CD14-positive monocyte (primary cell): ENCODE data around the gene ADGRG1. TPM values are rescaled to one million over a fixed set of nuclear protein-coding genes. Genes with fewer than 3 reads are reported as not detected.

Experiments used
- DNase-seq, 3 donors: peaks; one replicate each; pipeline ENCODE4 v3.0.0-alpha.2; 2011 to 2022
- H2AFZ ChIP-seq: 2 replicates; pipeline ENCODE4 v1.6.0; 2012; ENCODE audit warnings: mild to moderate bottlenecking, low read depth, low read length, inconsistent platforms; ENCODE audit not compliant: insufficient read depth, poor library complexity, severe bottlenecking
- H3K27ac ChIP-seq, 2 donors: 1 replicate in 1 of 2; 2 replicates in 1 of 2; pipeline ENCODE4 v1.5.1; 2012 to 2013; ENCODE audit warnings: low read length in 2 of 2, control low read depth in 1 of 2, inconsistent platforms in 1 of 2, low read depth in 1 of 2, mild to moderate bottlenecking in 1 of 2
- H3K27me3 ChIP-seq, 2 donors: one replicate each; pipeline versions ENCODE4 v1.6.0 to v1.6.1; 2011 to 2013; ENCODE audit warnings: low read length in 2 of 2; ENCODE audit not compliant: control insufficient read depth in 2 of 2, insufficient read depth in 2 of 2
- H3K36me3 ChIP-seq, 2 donors: replicated peaks in 1 of 2; 1 replicate in 1 of 2; 2 replicates in 1 of 2; pipeline versions ENCODE4 v1.5.1 to v1.6.1; 2012 to 2013; ENCODE audit warnings: low read length in 2 of 2, control low read depth in 1 of 2, inconsistent platforms in 1 of 2, mild to moderate bottlenecking in 1 of 2; ENCODE audit not compliant: insufficient read depth in 2 of 2, control insufficient read depth in 1 of 2
- H3K4me1 ChIP-seq, 2 donors: 1 replicate in 1 of 2; 2 replicates in 1 of 2; pipeline versions ENCODE4 v1.5.1 to v1.6.1; 2012 to 2013; ENCODE audit warnings: low read length in 2 of 2, control low read depth in 1 of 2, inconsistent platforms in 1 of 2, mild to moderate bottlenecking in 1 of 2, moderate library complexity in 1 of 2; ENCODE audit not compliant: insufficient read depth in 2 of 2, control insufficient read depth in 1 of 2
- H3K4me2 ChIP-seq: replicated peaks from 2 replicates; pipeline ENCODE3; 2012; ENCODE audit warnings: low read length, moderate library complexity, mild to moderate bottlenecking; ENCODE audit not compliant: poor library complexity, severe bottlenecking; ENCODE audit errors: extremely low read depth
- H3K4me3 ChIP-seq, 3 experiments: fragments of 200-600 bp in 1 of 3; sonication (generic) in 1 of 3; replicated peaks in 1 of 3; 1 replicate in 2 of 3; 2 replicates in 1 of 3; pipeline ENCODE4 v1.5.1; 2011 to 2013; ENCODE audit warnings: low read length in 3 of 3, mild to moderate bottlenecking in 3 of 3, control low read depth in 2 of 3, low read depth in 2 of 3, inconsistent platforms in 1 of 3, moderate library complexity in 1 of 3
- H3K79me2 ChIP-seq: 2 replicates; pipeline ENCODE4 v1.6.0; 2012; ENCODE audit warnings: mild to moderate bottlenecking, control low read depth, inconsistent platforms, low read length, moderate library complexity; ENCODE audit not compliant: insufficient read depth
- H3K9ac ChIP-seq: 2 replicates; pipeline ENCODE4 v1.6.0; 2017; ENCODE audit warnings: low read length, mild to moderate bottlenecking; ENCODE audit not compliant: insufficient read depth, poor library complexity, severe bottlenecking
- H3K9me3 ChIP-seq, 2 donors: replicated peaks in 1 of 2; 1 replicate in 1 of 2; 2 replicates in 1 of 2; pipeline versions ENCODE4 v1.5.1 to v1.6.1; 2012 to 2013; ENCODE audit warnings: low read length in 2 of 2, control low read depth in 1 of 2; ENCODE audit not compliant: control insufficient read depth in 1 of 2, insufficient read depth in 1 of 2
- H4K20me1 ChIP-seq: 2 replicates; pipeline ENCODE4 v1.6.0; 2012; ENCODE audit warnings: mild to moderate bottlenecking, low read length, control low read depth, moderate library complexity; ENCODE audit not compliant: insufficient read depth
- H3K27ac Mint-ChIP-seq, 7 donors: one replicate each; pipeline ENCODE4 v1.8.0; 2020; ENCODE audit warnings: mild to moderate bottlenecking in 7 of 7, mixed read lengths in 7 of 7, moderate library complexity in 6 of 7, inconsistent platforms in 2 of 7
- H3K27me3 Mint-ChIP-seq, 3 donors: one replicate each; pipeline ENCODE4 v1.8.0; 2021 to 2022; ENCODE audit warnings: low read depth in 3 of 3, mild to moderate bottlenecking in 3 of 3, mixed read lengths in 3 of 3, moderate library complexity in 3 of 3, inconsistent platforms in 1 of 3
- H3K36me3 Mint-ChIP-seq, 2 donors: one replicate each; pipeline ENCODE4 v1.8.0; 2020; ENCODE audit warnings: mixed read lengths in 2 of 2, inconsistent platforms in 1 of 2, mild to moderate bottlenecking in 1 of 2
- H3K4me1 Mint-ChIP-seq: one replicate; pipeline ENCODE4 v1.8.0; 2020; ENCODE audit warnings: mild to moderate bottlenecking, mixed read lengths
- H3K4me3 Mint-ChIP-seq, 2 donors: one replicate each; pipeline ENCODE4 v1.8.0; 2020; ENCODE audit warnings: mild to moderate bottlenecking in 2 of 2, mixed read lengths in 2 of 2, moderate library complexity in 1 of 2
- H3K9me3 Mint-ChIP-seq, 7 donors: one replicate each; pipeline ENCODE4 v1.8.0; 2020 to 2022; ENCODE audit warnings: mixed read lengths in 7 of 7, mild to moderate bottlenecking in 6 of 7, moderate library complexity in 6 of 7, inconsistent platforms in 2 of 7
- WGBS: methylation state at CpG from one replicate; pipeline ENCODE4 v1.1.5; 2013; ENCODE audit warnings: missing lambda C conversion rate; ENCODE audit not compliant: insufficient coverage; 5-methylcytosine and 5-hydroxymethylcytosine counted together
- intact Hi-C, 2 donors: fragments of 100-400 bp; cut with micrococcal nuclease; formaldehyde crosslinking; loops; one replicate each; pipeline versions ENCODE4 v1.15.0 to v1.15.1; 2023
- polyA plus RNA-seq, 3 donors: library from polyadenylated mRNA; depleted of rRNA in 1 of 3; unstranded in 2 of 3; stranded (reverse) in 1 of 3; fragments of 300-500 nt in 2 of 3; fragments of >200 nt in 1 of 3; fragmentation: Illumina TruSeq in 2 of 3; gene quantifications; 1 replicate in 2 of 3; 2 replicates in 1 of 3; pipeline ENCODE4 v1.2.3, GENCODE V29; 2012 to 2021
- TF ChIP-seq, protein P1 (sequence below): fragments of 200-600 bp; IDR thresholded peaks from one replicate; pipeline ENCODE4 v1.8.0; 2022; ENCODE audit warnings: antibody characterized with exemption, mild to moderate bottlenecking

The ADGRG1 gene
- polyA plus RNA-seq, 3 donors: 0.07 to 0.39 (median 0.08) TPM

DNA sequence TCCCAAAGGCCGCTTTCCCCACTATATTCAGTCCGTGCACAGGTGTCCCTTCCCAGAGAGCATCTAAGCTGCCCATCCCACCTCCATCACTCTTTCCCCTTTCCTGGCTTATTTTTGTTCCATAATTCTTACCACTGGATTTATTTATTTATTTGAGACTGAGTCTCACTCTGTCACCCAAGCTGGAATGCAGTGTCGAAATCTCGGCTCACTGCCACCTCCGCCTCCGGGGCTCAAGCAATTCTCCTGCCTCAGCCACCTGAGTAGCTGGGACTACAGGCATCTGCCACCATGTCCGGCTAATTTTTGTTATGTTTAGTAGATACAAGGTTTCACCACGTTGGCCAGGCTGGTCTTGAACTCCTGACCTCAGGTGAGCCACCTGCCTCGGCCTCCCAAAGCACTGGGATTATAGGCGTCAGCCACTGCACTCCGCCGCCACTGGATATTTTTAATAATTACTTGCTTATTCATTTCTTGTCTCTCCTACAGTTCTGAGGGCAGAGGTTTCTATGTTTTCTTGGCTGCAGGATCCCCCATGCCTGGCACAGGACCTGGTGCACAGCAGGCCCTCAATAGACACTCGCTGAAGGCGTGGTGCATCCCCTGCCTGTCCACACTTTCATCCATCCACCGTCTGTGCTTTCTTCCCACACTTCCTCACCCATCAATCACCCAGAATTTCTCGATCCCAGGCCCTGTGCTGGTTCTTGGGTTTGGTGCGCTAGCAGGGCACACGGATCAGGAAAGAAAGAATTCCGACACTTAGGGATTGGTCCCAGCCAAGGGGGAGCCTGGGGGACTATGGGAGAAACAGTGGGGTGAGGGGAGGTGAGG is 9.9 kb upstream of the ADGRG1 start:
- TF ChIP-seq, protein P1, sequence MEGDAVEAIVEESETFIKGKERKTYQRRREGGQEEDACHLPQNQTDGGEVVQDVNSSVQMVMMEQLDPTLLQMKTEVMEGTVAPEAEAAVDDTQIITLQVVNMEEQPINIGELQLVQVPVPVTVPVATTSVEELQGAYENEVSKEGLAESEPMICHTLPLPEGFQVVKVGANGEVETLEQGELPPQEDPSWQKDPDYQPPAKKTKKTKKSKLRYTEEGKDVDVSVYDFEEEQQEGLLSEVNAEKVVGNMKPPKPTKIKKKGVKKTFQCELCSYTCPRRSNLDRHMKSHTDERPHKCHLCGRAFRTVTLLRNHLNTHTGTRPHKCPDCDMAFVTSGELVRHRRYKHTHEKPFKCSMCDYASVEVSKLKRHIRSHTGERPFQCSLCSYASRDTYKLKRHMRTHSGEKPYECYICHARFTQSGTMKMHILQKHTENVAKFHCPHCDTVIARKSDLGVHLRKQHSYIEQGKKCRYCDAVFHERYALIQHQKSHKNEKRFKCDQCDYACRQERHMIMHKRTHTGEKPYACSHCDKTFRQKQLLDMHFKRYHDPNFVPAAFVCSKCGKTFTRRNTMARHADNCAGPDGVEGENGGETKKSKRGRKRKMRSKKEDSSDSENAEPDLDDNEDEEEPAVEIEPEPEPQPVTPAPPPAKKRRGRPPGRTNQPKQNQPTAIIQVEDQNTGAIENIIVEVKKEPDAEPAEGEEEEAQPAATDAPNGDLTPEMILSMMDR: no peak
- Histone ChIP-seq H3K9ac (no peak overlapping the region), H3K4me2 (no peak overlapping the region), H3K27me3 (no peaks in the 10 kb centered on the region), H3K9me3 (no peaks in the 10 kb centered on the region), H2AFZ (no peak overlapping the region), H4K20me1 (no peaks in the 10 kb centered on the region), H3K79me2 (no peaks in the 10 kb centered on the region), H3K4me1 (no peaks in the 10 kb centered on the region), H3K4me3 (no peak overlapping the region), H3K27ac (no peak overlapping the region), H3K36me3 (no peaks in the 10 kb centered on the region)
- DNase-seq: no peak
- intact Hi-C loops: no loop called here
- peak overlapping the region in 1 of 7 donors; percentile 24 for H3K27ac Mint-ChIP-seq
- H3K4me1 Mint-ChIP-seq: no peaks in the 10 kb centered on the region
- 81% methylated on average over 13 of the region's 19 CpGs for WGBS
- H3K4me3 Mint-ChIP-seq: no peak overlapping the region
- no peaks in the 10 kb centered on the region for H3K9me3 Mint-ChIP-seq
- H3K36me3 Mint-ChIP-seq: no peaks in the 10 kb centered on the region
- peaks cover 0 to 6% (median 3%) of the 10 kb centered on the region in 3 donors for H3K27me3 Mint-ChIP-seq

DNA sequence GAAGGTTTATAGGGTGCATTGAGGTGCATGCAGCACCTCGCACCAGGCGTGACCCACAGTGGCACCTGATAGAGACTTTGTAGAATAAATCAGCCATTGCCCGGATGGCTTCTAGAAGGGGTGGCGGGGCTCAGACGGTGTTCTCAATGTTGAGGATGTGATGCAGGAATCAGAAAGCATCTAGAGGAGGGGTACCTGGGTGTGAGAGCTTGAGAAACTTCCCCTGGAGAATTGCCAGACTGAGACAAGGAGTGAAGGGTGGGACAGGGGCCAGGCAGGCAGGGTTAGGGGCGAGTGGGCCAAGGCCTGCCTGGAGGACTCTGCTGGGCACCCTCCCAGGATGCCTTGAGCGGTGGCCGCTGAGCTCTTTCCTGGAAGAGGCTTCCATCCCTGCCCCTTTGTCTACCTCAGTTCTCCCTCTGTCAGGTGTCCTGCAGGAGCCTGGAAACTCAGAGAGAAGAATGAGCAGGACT is 9.3 kb upstream of the ADGRG1 start:
- Histone ChIP-seq H3K4me1 (no peaks in the 10 kb centered on the region), H3K27me3 (no peaks in the 10 kb centered on the region), H3K4me2 (no peak overlapping the region), H3K4me3 (no peak overlapping the region), H3K27ac (no peak overlapping the region), H2AFZ (no peak overlapping the region), H3K9me3 (no peaks in the 10 kb centered on the region), H3K36me3 (no peaks in the 10 kb centered on the region), H3K79me2 (no peaks in the 10 kb centered on the region), H3K9ac (no peak overlapping the region), H4K20me1 (no peaks in the 10 kb centered on the region)
- DNase-seq: no peak
- Mint-ChIP-seq H3K27ac (no peak overlapping the region), H3K4me3 (peak overlapping the region in 1 of 2 donors; percentile 50), H3K4me1 (no peaks in the 10 kb centered on the region), H3K9me3 (no peaks in the 10 kb centered on the region), H3K27me3 (peaks cover 0 to 4% (median 3%) of the 10 kb centered on the region in 3 donors), H3K36me3 (no peaks in the 10 kb centered on the region)
- intact Hi-C loops: no loop called here
- TF ChIP-seq, protein P1: no peak
- 88% methylated on average over 6 of the region's 8 CpGs for WGBS
